ENCODE measurements around the gene PDE11A.

PDE11A gene

DNA sequence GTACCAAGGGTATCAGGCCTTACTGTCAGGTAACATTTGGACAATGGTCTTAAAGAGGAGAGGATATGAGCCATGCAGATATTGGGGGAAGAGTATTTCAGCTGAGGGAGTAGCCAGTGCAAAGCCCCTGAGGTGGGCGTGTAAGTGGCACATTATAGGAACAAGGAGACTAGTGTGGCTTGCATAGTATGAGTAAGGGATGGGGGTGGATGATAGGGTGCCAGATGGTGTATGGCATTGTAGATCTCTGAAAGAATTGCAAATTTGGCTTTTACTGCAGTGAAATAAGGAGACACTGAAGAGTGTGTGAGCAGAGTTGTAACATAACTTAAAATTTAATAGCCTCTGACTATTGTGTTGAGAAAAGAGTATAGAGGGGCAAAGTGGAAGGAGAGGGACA is 244.0 kb downstream of the PDE11A start:
- Mint-ChIP-seq H3K4me1 (no peaks in the 10 kb centered on the region), H3K27ac (no peak overlapping the region), H3K27me3 (ENCODE audit: low read depth, poor library complexity) (peaks cover 3% of the 10 kb centered on the region), H3K9me3 (peaks cover 6% of the 10 kb centered on the region), H3K36me3 (ENCODE audit: low read depth) (no peaks in the 10 kb centered on the region), H3K4me3 (no peak overlapping the region)
- DNase-seq, result no peak
- TF ChIP-seq, protein P1, sequence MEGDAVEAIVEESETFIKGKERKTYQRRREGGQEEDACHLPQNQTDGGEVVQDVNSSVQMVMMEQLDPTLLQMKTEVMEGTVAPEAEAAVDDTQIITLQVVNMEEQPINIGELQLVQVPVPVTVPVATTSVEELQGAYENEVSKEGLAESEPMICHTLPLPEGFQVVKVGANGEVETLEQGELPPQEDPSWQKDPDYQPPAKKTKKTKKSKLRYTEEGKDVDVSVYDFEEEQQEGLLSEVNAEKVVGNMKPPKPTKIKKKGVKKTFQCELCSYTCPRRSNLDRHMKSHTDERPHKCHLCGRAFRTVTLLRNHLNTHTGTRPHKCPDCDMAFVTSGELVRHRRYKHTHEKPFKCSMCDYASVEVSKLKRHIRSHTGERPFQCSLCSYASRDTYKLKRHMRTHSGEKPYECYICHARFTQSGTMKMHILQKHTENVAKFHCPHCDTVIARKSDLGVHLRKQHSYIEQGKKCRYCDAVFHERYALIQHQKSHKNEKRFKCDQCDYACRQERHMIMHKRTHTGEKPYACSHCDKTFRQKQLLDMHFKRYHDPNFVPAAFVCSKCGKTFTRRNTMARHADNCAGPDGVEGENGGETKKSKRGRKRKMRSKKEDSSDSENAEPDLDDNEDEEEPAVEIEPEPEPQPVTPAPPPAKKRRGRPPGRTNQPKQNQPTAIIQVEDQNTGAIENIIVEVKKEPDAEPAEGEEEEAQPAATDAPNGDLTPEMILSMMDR (IDR thresholded peaks at IDR 0.05), result no peak

DNA sequence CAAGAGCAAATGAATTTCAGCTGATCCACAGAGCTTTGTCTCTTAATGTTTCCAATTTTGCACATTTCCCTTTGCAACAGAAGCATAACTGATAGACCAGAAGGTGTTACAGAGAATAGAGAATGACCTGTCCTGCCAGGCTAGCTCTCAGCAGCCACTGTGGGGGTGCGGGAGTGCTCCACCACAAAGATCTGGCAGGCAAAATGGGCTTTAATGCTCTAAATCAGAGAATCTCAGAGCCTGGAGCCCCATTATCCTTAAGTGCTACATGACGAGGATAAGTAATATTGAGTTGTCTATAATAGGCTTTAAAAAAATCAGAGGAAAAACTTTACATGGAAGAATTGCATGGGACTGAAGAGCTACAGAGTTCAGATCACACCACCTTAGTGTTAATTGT is 245.7 kb downstream of the PDE11A start:
- TF ChIP-seq, protein P1 (IDR thresholded peaks at IDR 0.05), result no peak
- Mint-ChIP-seq H3K27me3 (ENCODE audit: low read depth, poor library complexity) (peaks cover 2% of the 10 kb centered on the region), H3K4me3 (no peak overlapping the region), H3K27ac (no peak overlapping the region), H3K9me3 (no peaks in the 10 kb centered on the region), H3K4me1 (no peaks in the 10 kb centered on the region), H3K36me3 (ENCODE audit: low read depth) (no peaks in the 10 kb centered on the region)
- no peak for DNase-seq

DNA sequence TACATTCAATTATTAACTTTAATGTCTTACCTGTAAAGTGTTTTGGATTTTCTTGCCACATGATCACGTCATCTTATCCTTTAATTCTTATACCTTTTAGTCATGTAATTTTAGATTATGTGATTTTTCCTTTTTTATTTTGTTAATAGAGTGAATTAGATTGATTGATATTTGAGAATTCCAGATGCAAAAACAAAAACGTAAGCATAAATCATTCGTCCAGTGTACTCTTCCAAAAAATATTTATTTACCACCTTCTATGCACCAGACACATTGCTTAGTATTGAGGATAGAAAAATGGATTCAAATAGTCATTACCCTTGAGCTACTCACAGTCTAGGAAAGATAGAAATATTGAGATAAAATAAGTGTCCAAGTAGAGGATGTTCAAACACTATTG is 249.6 kb downstream of the PDE11A start:
- no peaks in the 10 kb centered on the region for H3K36me3 Mint-ChIP-seq (ENCODE audit: low read depth)
- no peak overlapping the region for H3K27ac Mint-ChIP-seq
- DNase-seq, result no peak
- no peak overlapping the region for H3K4me3 Mint-ChIP-seq
- no peaks in the 10 kb centered on the region for H3K4me1 Mint-ChIP-seq
- H3K27me3 Mint-ChIP-seq (ENCODE audit: low read depth, poor library complexity), result no peaks in the 10 kb centered on the region
- TF ChIP-seq, protein P1 (IDR thresholded peaks at IDR 0.05), result no peak
- H3K9me3 Mint-ChIP-seq, result no peaks in the 10 kb centered on the region

DNA sequence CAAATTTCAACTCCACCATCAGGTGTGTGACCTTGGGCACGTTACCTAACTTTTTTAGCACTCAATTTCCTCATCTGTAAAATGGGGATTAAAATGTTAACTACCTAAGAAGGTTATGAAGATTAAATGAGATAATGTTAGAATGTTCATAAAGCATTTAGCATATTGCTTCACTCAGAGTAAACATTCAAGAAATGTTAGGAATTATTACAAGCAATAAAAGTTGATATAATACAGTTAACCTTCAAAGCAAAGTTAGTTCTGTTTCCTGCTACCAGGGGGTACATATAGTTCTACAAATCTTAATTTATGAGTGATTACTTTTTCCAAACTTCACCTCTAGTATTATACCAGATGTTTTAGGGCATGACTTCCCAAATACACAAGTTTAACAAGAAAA is 254.2 kb downstream of the PDE11A start:
- TF ChIP-seq, protein P1 (IDR thresholded peaks at IDR 0.05), result no peak
- H3K4me3 Mint-ChIP-seq, result no peak overlapping the region
- H3K27me3 Mint-ChIP-seq (ENCODE audit: low read depth, poor library complexity), result no peaks in the 10 kb centered on the region
- H3K27ac Mint-ChIP-seq, result no peak overlapping the region
- DNase-seq, result no peak
- no peaks in the 10 kb centered on the region for H3K36me3 Mint-ChIP-seq (ENCODE audit: low read depth)
- H3K4me1 Mint-ChIP-seq, result no peaks in the 10 kb centered on the region
- peaks cover 5% of the 10 kb centered on the region for H3K9me3 Mint-ChIP-seq

DNA sequence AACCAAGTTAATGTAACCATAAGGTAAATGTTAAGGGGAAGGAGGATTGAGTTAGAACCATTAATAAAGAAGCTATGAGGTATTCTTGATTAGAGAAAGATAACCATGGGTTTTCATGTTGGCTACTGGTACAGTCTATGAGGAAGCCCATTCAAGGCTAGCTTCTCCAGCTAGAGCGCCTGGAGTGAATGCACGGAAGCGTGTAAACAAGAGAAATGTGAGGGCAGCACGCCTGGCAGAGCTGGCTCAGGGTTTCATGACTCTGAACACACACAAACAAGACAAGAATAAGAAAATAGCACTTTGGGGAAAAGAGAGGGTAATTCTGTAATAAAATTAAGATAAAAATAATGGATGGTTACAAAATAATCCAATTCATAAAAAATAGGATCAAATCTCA is 255.3 kb downstream of the PDE11A start:
- peaks cover 16% of the 10 kb centered on the region for H3K9me3 Mint-ChIP-seq
- no peaks in the 10 kb centered on the region for H3K4me1 Mint-ChIP-seq
- peak overlapping the region; percentile 4 for H3K27ac Mint-ChIP-seq
- no peak for DNase-seq
- H3K36me3 Mint-ChIP-seq (ENCODE audit: low read depth), result no peaks in the 10 kb centered on the region
- no peaks in the 10 kb centered on the region for H3K27me3 Mint-ChIP-seq (ENCODE audit: low read depth, poor library complexity)
- no peak overlapping the region for H3K4me3 Mint-ChIP-seq
- TF ChIP-seq, protein P1 (IDR thresholded peaks at IDR 0.05), result no peak

DNA sequence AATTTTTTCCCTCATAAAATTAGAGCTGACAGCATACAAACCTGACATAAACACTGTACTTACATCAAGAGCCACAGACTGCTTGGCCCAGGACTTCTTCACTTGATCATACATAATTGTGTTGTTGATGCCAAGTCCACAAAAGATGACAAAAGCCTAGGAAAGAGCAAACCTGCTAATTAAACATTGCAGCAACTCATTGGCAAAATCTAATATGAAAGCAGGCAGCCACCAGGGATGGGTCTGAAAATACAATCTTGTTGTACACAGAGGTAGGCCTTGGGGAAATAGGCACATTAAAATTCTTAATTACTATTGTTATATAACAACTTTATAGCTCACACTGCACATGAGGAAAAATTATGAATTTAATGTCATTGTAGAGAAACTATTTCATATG is 255.8 kb downstream of the PDE11A start:
- Mint-ChIP-seq H3K27ac (no peak overlapping the region), H3K36me3 (ENCODE audit: low read depth) (no peaks in the 10 kb centered on the region), H3K4me3 (no peak overlapping the region), H3K4me1 (no peaks in the 10 kb centered on the region), H3K27me3 (ENCODE audit: low read depth, poor library complexity) (no peaks in the 10 kb centered on the region), H3K9me3 (peaks cover 18% of the 10 kb centered on the region)
- TF ChIP-seq, protein P1 (IDR thresholded peaks at IDR 0.05), result no peak
- DNase-seq, result no peak

Data from nephron progenitor cell (in vitro differentiated cells).